DMS53 (cell line): ENCODE data around the gene CEACAM19.
"Not testable (repeated sequence)": the region's sequence is repeated elsewhere in the genome, so short reads cannot be mapped to it uniquely, and the experiment has no call there.

Experiments used
- DNase-seq: peaks from one replicate; lab custom pipeline; 2025; lab: John Stamatoyannopoulos, UW

The CEACAM19 gene

GRCh38 chr19:44671400-44671799 lies at the start of gene CEACAM19:
CEACAM19 (plus strand) TSS chr19:44671482; CDS start chr19:44671932, 450 bp downstream.
- DNase-seq = peak; percentile 89

GRCh38 chr19:44623080-44623479 lies 48.2 kb upstream of the CEACAM19 start:
- DNase-seq = peak; percentile 33

- DNase-seq = no peak
These were observed 47.7 kb upstream of the CEACAM19 start for GRCh38 chr19:44623626-44624025.

GRCh38 chr19:44624840-44625354 lies 46.4 kb upstream of the CEACAM19 start:
- DNase-seq = no peak

- DNase-seq = not testable (repeated sequence)
These were observed 45.6 kb upstream of the CEACAM19 start for GRCh38 chr19:44625637-44626036.

GRCh38 chr19:44626048-44626624 lies 45.1 kb upstream of the CEACAM19 start:
- DNase-seq = no peak

- DNase-seq = no peak
These were observed 43.7 kb upstream of the CEACAM19 start for GRCh38 chr19:44627631-44628030.

GRCh38 chr19:44628793-44629192 lies 42.5 kb upstream of the CEACAM19 start:
- DNase-seq = no peak

GRCh38 chr19:44631611-44632010 lies 39.7 kb upstream of the CEACAM19 start:
- not testable (repeated sequence) for DNase-seq

GRCh38 chr19:44634058-44634457 lies 37.2 kb upstream of the CEACAM19 start:
- DNase-seq = not testable (repeated sequence)

GRCh38 chr19:44634785-44635184 lies 36.5 kb upstream of the CEACAM19 start:
- no peak for DNase-seq

GRCh38 chr19:44635581-44636438 lies 35.5 kb upstream of the CEACAM19 start:
- no peak for DNase-seq

GRCh38 chr19:44636439-44637389 lies 34.6 kb upstream of the CEACAM19 start:
- DNase-seq = no peak

GRCh38 chr19:44637390-44637764 lies 33.9 kb upstream of the CEACAM19 start:
- DNase-seq = no peak

GRCh38 chr19:44640518-44640917 lies 30.8 kb upstream of the CEACAM19 start:
- DNase-seq = no peak

GRCh38 chr19:44641501-44642265 lies 29.6 kb upstream of the CEACAM19 start:
- no peak for DNase-seq

- no peak for DNase-seq
These were observed 28.9 kb upstream of the CEACAM19 start for GRCh38 chr19:44642377-44642776.

GRCh38 chr19:44643605-44644401 lies 27.5 kb upstream of the CEACAM19 start, which contains the start of gene PVR:
PVR (plus strand) TSS chr19:44643910; CDS start chr19:44644097, 187 bp downstream.
- peak; percentile 87 for DNase-seq

GRCh38 chr19:44644402-44645016 lies 26.8 kb upstream of the CEACAM19 start:
- DNase-seq = peak; percentile 74
